ENCODE results near the gene VWC2L.

The VWC2L gene

GRCh38 chr2:214484239-214484638, 73.4 kb downstream of the VWC2L start:
- no peak for TF ChIP-seq CTCF (IDR thresholded peaks at IDR 0.05; ENCODE audit: insufficient read depth, low read length, poor library complexity, severe bottlenecking)
- Histone ChIP-seq H3K36me3 (ENCODE audit: control insufficient read depth, insufficient read depth, low read length) (no peaks in the 10 kb centered on the region), H3K27me3 (replicated peaks; ENCODE audit: control insufficient read depth, insufficient read depth, low read length) (no peaks in the 10 kb centered on the region), H3K4me3 (replicated peaks; ENCODE audit: low read depth, low read length) (no peak overlapping the region)
- DNase-seq (ENCODE audit: extremely low read depth, insufficient read length), result no peak

GRCh38 chr2:214484701-214485100, 73.8 kb downstream of the VWC2L start:
- DNase-seq (ENCODE audit: extremely low read depth, insufficient read length), result no peak
- no peaks in the 10 kb centered on the region for H3K36me3 ChIP-seq (ENCODE audit: control insufficient read depth, insufficient read depth, low read length)
- no peak for TF ChIP-seq CTCF (IDR thresholded peaks at IDR 0.05; ENCODE audit: insufficient read depth, low read length, poor library complexity, severe bottlenecking)
- no peak overlapping the region for H3K4me3 ChIP-seq (replicated peaks; ENCODE audit: low read depth, low read length)
- H3K27me3 ChIP-seq (replicated peaks; ENCODE audit: control insufficient read depth, insufficient read depth, low read length), result no peaks in the 10 kb centered on the region

- no peaks in the 10 kb centered on the region for H3K27me3 ChIP-seq (replicated peaks; ENCODE audit: control insufficient read depth, insufficient read depth, low read length)
- H3K36me3 ChIP-seq (ENCODE audit: control insufficient read depth, insufficient read depth, low read length), result no peaks in the 10 kb centered on the region
- peak; percentile 26 for TF ChIP-seq CTCF (IDR thresholded peaks at IDR 0.05; ENCODE audit: insufficient read depth, low read length, poor library complexity, severe bottlenecking)
- DNase-seq (ENCODE audit: extremely low read depth, insufficient read length), result no peak
- no peak overlapping the region for H3K4me3 ChIP-seq (replicated peaks; ENCODE audit: low read depth, low read length)
These were observed 78.3 kb downstream of the VWC2L start for GRCh38 chr2:214489181-214489580.

- no peak for DNase-seq (ENCODE audit: extremely low read depth, insufficient read length)
- Histone ChIP-seq H3K4me3 (replicated peaks; ENCODE audit: low read depth, low read length) (no peak overlapping the region), H3K27me3 (replicated peaks; ENCODE audit: control insufficient read depth, insufficient read depth, low read length) (no peaks in the 10 kb centered on the region), H3K36me3 (ENCODE audit: control insufficient read depth, insufficient read depth, low read length) (no peaks in the 10 kb centered on the region)
- no peak for TF ChIP-seq CTCF (IDR thresholded peaks at IDR 0.05; ENCODE audit: insufficient read depth, low read length, poor library complexity, severe bottlenecking)
These were observed 78.8 kb downstream of the VWC2L start for GRCh38 chr2:214489702-214490101.

- DNase-seq (ENCODE audit: extremely low read depth, insufficient read length), result no peak
- no peaks in the 10 kb centered on the region for H3K27me3 ChIP-seq (replicated peaks; ENCODE audit: control insufficient read depth, insufficient read depth, low read length)
- no peak for TF ChIP-seq CTCF (IDR thresholded peaks at IDR 0.05; ENCODE audit: insufficient read depth, low read length, poor library complexity, severe bottlenecking)
- H3K36me3 ChIP-seq (ENCODE audit: control insufficient read depth, insufficient read depth, low read length), result no peaks in the 10 kb centered on the region
- H3K4me3 ChIP-seq (replicated peaks; ENCODE audit: low read depth, low read length), result no peak overlapping the region
These were observed 81.3 kb downstream of the VWC2L start for GRCh38 chr2:214492152-214492551.

GRCh38 chr2:214492608-214493007, 81.8 kb downstream of the VWC2L start:
- Histone ChIP-seq H3K36me3 (ENCODE audit: control insufficient read depth, insufficient read depth, low read length) (no peaks in the 10 kb centered on the region), H3K4me3 (replicated peaks; ENCODE audit: low read depth, low read length) (no peak overlapping the region), H3K27me3 (replicated peaks; ENCODE audit: control insufficient read depth, insufficient read depth, low read length) (no peaks in the 10 kb centered on the region)
- DNase-seq (ENCODE audit: extremely low read depth, insufficient read length), result no peak
- TF ChIP-seq CTCF (IDR thresholded peaks at IDR 0.05; ENCODE audit: insufficient read depth, low read length, poor library complexity, severe bottlenecking), result no peak
